OCI-LY3 (cell line): ENCODE data around the gene CNOT9.

Experiments
- CTCF ChIP-seq: fragments of 200-600, 300-600 bp; sonication (generic); IDR thresholded peaks from 2 replicates; pipeline ENCODE4 v1.5.1; 2014; ENCODE audit warnings: antibody characterized with exemption, low read length, low read depth
- EZH2phosphoT487 ChIP-seq: fragments of 200-600 bp; shearing (Covaris generic); IDR thresholded peaks from 2 replicates; pipeline ENCODE4 v1.6.1; 2018; ENCODE audit warnings: antibody characterized with exemption, mixed run types, low read depth

DNA sequence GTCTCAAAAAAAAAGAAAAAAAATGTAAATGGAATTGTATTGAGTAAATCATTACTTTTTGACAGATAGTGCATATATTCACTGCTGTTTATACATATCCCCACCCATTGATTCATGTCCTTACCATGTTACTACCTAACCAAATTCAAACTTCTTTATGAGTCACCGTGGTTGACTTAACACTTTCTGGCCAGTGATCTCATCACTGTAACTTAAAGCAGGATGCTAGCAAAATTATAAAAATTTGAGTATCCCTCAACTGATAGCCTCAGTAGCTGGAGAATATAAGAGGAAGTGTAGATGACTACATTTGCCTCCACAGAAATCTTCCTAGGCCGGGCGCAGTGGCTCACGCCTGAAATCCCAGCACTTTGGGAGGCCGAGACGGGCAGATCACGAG, 13.4 kb downstream of the CNOT9 start:
- TF ChIP-seq CTCF = no peak
- no peak for TF ChIP-seq EZH2phosphoT487
